Measurements from ENCODE around the gene PLXNB3. TPM values are rescaled to one million over a fixed set of nuclear protein-coding genes. Genes with fewer than 3 reads are reported as not detected.

PLXNB3 gene
- total RNA-seq, 3 donors from 2014 or later = 12.3 to 17.9 (median 13.4) TPM

DNA sequence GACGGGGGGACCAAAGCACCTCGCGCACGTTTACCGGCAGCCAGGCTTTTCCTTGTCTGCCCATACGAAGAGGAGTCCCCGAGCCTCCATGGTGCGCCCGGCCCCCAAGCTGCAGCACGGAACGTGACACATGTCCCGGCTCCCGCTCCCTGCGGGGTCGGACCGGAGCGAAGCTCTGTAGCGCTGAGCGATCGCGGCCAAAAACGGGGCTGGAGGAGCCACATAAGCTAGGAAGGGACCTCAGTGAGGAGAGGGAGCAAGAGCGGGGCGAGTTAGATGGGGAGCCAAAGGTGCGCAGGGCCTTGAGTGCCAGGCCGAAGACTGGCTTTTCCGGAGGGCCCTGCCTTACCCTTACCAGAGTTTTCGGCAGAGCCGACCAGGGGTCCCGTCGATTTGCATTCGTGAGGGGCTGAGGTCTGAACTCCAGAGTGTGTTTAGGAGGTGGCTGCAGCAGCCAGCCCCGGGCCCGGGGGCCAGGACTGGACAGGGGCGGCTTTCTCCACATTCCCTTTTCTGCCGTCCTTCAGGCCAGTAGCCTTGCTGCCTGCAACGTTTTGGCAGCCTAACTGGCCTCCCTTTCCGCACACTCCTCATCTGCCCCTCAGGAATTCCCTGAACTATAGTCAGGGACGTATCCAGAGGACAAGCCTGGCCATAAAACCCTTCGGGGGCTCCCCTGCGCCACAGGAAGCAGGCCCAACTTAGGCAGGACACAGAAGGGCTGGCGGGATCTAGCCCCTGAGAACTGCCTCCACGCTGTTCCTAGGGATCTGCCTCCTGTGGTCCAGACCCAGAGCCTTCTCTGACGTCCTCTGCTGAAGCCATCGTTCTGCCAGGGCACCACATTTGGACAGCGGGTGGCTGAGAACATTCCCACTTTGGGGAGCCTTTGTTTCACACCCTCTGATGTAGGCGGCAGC lies 31.1 kb downstream of the PLXNB3 start:
- H3K9me3 ChIP-seq = peaks cover 11 to 13% of the 10 kb centered on the region in 2 donors
- peak overlapping the region; percentile 56 to 83 (median 65) for H3K4me3 ChIP-seq
- H3K36me3 ChIP-seq = no peaks in the 10 kb centered on the region
- H3K27me3 ChIP-seq = peaks cover 0 to 35% of the 10 kb centered on the region in 2 donors
- intact Hi-C loops (cut with DNase I; ENCODE audit: low total_unique reads) = loop anchor here (10.0 kb wide), 1 partner anchor 160 kb away; no protein-coding TSS in a partner anchor
- H3K27ac ChIP-seq = peak overlapping the region; percentile 89 to 97
- no peaks in the 10 kb centered on the region for H3K4me1 ChIP-seq
- DNase-seq (ENCODE audit: low spot score in 2 of 2) = no peak
- TF ChIP-seq POLR2AphosphoS5 (IDR thresholded peaks at IDR 0.05) = no peak
- no peak for TF ChIP-seq POLR2A (IDR thresholded peaks at IDR 0.05)
- TF ChIP-seq, protein P1, sequence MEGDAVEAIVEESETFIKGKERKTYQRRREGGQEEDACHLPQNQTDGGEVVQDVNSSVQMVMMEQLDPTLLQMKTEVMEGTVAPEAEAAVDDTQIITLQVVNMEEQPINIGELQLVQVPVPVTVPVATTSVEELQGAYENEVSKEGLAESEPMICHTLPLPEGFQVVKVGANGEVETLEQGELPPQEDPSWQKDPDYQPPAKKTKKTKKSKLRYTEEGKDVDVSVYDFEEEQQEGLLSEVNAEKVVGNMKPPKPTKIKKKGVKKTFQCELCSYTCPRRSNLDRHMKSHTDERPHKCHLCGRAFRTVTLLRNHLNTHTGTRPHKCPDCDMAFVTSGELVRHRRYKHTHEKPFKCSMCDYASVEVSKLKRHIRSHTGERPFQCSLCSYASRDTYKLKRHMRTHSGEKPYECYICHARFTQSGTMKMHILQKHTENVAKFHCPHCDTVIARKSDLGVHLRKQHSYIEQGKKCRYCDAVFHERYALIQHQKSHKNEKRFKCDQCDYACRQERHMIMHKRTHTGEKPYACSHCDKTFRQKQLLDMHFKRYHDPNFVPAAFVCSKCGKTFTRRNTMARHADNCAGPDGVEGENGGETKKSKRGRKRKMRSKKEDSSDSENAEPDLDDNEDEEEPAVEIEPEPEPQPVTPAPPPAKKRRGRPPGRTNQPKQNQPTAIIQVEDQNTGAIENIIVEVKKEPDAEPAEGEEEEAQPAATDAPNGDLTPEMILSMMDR (IDR thresholded peaks at IDR 0.05) = no peak

DNA sequence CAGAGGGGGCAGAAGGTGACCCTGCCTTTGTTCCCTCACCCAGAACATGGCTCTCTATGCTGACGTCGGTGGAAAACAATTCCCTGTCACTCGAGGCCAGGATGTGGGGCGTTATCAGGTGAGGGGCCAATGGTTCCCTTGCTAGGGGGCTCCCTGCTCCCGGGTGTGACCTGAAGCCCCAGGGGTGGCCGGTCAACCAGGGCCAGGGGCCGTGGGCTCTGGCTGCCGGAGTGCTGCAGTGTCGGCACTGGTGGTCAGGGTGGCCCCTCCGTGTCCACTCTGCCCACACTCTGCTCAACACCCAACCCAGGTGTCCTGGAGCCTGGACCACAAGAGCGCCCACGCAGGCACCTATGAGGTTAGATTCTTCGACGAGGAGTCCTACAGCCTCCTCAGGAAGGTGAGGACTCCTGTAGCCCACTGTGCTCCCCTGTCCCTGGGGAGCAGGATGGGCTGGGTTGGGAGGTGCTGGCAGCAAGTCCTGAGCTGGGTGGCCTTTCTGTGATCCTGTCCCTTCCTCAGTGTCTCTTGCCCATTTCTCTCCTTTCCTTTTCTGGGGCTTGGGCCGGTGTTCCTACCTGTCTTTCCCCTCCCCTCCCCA lies 33.5 kb downstream of the PLXNB3 start:
- Histone ChIP-seq H3K27ac (no peak overlapping the region), H3K27me3 (peaks cover 0 to 28% of the 10 kb centered on the region in 2 donors), H3K9me3 (peaks cover 11 to 13% of the 10 kb centered on the region in 2 donors), H3K4me1 (no peaks in the 10 kb centered on the region), H3K4me3 (no peak overlapping the region), H3K36me3 (no peaks in the 10 kb centered on the region)
- DNase-seq (ENCODE audit: low spot score in 2 of 2) = no peak
- intact Hi-C loops (cut with DNase I; ENCODE audit: low total_unique reads) = loop anchor here (10.0 kb wide), 1 partner anchor 157 kb away; no protein-coding TSS in a partner anchor
- no peak for TF ChIP-seq POLR2A (IDR thresholded peaks at IDR 0.05)
- TF ChIP-seq, protein P1 (IDR thresholded peaks at IDR 0.05) = no peak
- no peak for TF ChIP-seq POLR2AphosphoS5 (IDR thresholded peaks at IDR 0.05)

- no peaks in the 10 kb centered on the region for H3K36me3 ChIP-seq
- no peak for DNase-seq (ENCODE audit: low spot score in 2 of 2)
- H3K27me3 ChIP-seq = peaks cover 0 to 25% of the 10 kb centered on the region in 2 donors
- no peak overlapping the region for H3K27ac ChIP-seq
- intact Hi-C loops (cut with DNase I; ENCODE audit: low total_unique reads) = loop anchor here (10.0 kb wide), 1 partner anchor 155 kb away; no protein-coding TSS in a partner anchor
- TF ChIP-seq POLR2A (IDR thresholded peaks at IDR 0.05) = no peak
- TF ChIP-seq, protein P1 (IDR thresholded peaks at IDR 0.05) = no peak
- TF ChIP-seq POLR2AphosphoS5 (IDR thresholded peaks at IDR 0.05) = no peak
- peaks cover 11 to 18% of the 10 kb centered on the region in 2 donors for H3K9me3 ChIP-seq
- no peaks in the 10 kb centered on the region for H3K4me1 ChIP-seq
- H3K4me3 ChIP-seq = no peak overlapping the region
These were observed 35.3 kb downstream of the PLXNB3 start for GRCh38 chrX:153799326-153799725.

DNA sequence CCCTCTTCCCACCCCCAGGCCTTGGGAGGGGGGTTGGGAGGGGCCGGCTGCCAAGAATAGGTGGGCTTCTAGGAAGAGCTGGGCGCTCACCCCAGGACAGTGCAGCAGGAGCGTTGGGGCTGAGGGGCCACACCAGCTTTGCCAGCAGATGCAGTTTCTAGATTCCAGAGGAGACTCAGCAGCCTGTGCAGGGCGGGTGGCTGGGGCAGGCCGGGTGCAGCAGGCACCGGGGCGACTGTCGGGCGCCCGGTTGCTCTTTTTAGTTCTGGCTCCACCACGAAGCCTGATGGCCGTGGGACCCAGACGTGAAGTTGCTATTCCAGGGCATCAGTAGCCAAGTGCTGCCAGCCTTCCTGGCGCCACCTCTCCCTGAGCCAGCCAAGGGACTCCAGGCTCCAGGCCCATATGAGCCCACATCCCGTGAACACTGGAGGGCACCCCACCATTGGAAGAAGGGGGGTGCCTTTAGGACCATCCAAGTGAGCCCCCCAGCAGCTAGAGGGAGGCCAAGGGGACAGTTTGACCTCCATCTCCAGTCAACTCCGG lies 36.2 kb downstream of the PLXNB3 start:
- Histone ChIP-seq H3K27ac (no peak overlapping the region), H3K4me1 (no peaks in the 10 kb centered on the region), H3K36me3 (no peaks in the 10 kb centered on the region), H3K4me3 (no peak overlapping the region), H3K27me3 (peaks cover 0 to 26% of the 10 kb centered on the region in 2 donors), H3K9me3 (peaks cover 6 to 18% of the 10 kb centered on the region in 2 donors)
- intact Hi-C loops (cut with DNase I; ENCODE audit: low total_unique reads) = no loop called here
- TF ChIP-seq, protein P1 (IDR thresholded peaks at IDR 0.05) = no peak
- TF ChIP-seq POLR2A (IDR thresholded peaks at IDR 0.05) = no peak
- TF ChIP-seq POLR2AphosphoS5 (IDR thresholded peaks at IDR 0.05) = no peak
- no peak for DNase-seq (ENCODE audit: low spot score in 2 of 2)
